Testis (tissue), 3 donors: ENCODE data around the gene CCDC121. TPM values are rescaled to one million over a fixed set of nuclear protein-coding genes. Genes with fewer than 3 reads are reported as not detected.

Experiments used
- DNase-seq: peaks from one replicate; pipeline ENCODE4 v3.0.0-alpha.2; 2019
- H3K27ac ChIP-seq, 2 donors: fragments of 200-600 bp; sonication (generic); one replicate each; pipeline ENCODE4 v1.5.1; 2019
- H3K27me3 ChIP-seq: fragments of 200-600 bp; sonication (generic); one replicate; pipeline ENCODE4 v1.5.1; 2019
- H3K36me3 ChIP-seq: fragments of 200-600 bp; sonication (generic); one replicate; pipeline ENCODE4 v1.5.1; 2017; ENCODE audit warnings: low read depth; ENCODE audit errors: missing control alignments
- H3K4me1 ChIP-seq: fragments of 200-600 bp; sonication (generic); one replicate; pipeline ENCODE4 v1.5.1; 2019
- H3K4me3 ChIP-seq, 2 donors: fragments of 200-600 bp; sonication (generic); one replicate each; pipeline ENCODE4 v1.5.1; 2017 to 2019
- H3K9me3 ChIP-seq: fragments of 200-600 bp; sonication (generic); one replicate; pipeline ENCODE4 v1.5.1; 2017
- CTCF ChIP-seq, 3 experiments: fragments of 450-650 bp in 2 of 3; fragments of 200-600 bp in 1 of 3; sonication (generic) in 1 of 3; IDR thresholded peaks; one replicate each; pipeline ENCODE4 v1.5.1; 2016 to 2019; ENCODE audit warnings: antibody characterized with exemption in 3 of 3, mild to moderate bottlenecking in 2 of 3, moderate library complexity in 1 of 3
- POLR2A ChIP-seq: fragments of 450-650 bp; IDR thresholded peaks from one replicate; pipeline ENCODE4 v1.6.1; 2017; ENCODE audit warnings: antibody characterized with exemption, mild to moderate bottlenecking, moderate library complexity
- WGBS, 2 donors: methylation state at CpG; one replicate each; pipeline ENCODE4 v1.1.5; 2018; 5-methylcytosine and 5-hydroxymethylcytosine counted together
- intact Hi-C: fragments of 100-400 bp; cut with DNase I; formaldehyde crosslinking; loops from one replicate; pipeline ENCODE4 v1.15.1; 2023; ENCODE audit warnings: low total_unique reads
- polyA plus RNA-seq: library from polyadenylated mRNA; stranded (reverse); fragments of 350-450 nt; fragmentation: Illumina TruSeq; extraction: RNeasy Lipid Tissue Mini Kit (QIAGEN cat#74804); gene quantifications from one replicate; pipeline ENCODE4 v1.2.3, GENCODE V29; 2014; ENCODE audit warnings: low read depth, low replicate concordance; ENCODE audit not compliant: insufficient read depth
- total RNA-seq, 2 donors: library from RNA; depleted of rRNA; stranded (reverse); fragments of >200 nt; gene quantifications; one replicate each; pipeline ENCODE4 v1.2.3, GENCODE V29; 2016

Gene CCDC121
- total and polyA plus RNA-seq, 3 donors from 2014 or later, result 10.2 to 40.5 (median 20.2) TPM

GRCh38 chr2:27655155-27655951 is 26.5 kb upstream of the CCDC121 start:
- no peaks in the 10 kb centered on the region for H3K36me3 ChIP-seq
- DNase-seq, result no peak
- no peaks in the 10 kb centered on the region for H3K27me3 ChIP-seq
- intact Hi-C loops, result no loop called here
- WGBS, 2 donors, result 85 to 86% methylated on average over 7 of the region's 7 CpGs
- H3K9me3 ChIP-seq, result no peaks in the 10 kb centered on the region
- no peak for TF ChIP-seq CTCF (IDR thresholded peaks at IDR 0.05)
- no peak for TF ChIP-seq POLR2A
- H3K4me1 ChIP-seq, result no peaks in the 10 kb centered on the region
- H3K4me3 ChIP-seq, result no peak overlapping the region
- no peak overlapping the region for H3K27ac ChIP-seq

- Histone ChIP-seq H3K4me1 (no peaks in the 10 kb centered on the region), H3K9me3 (no peaks in the 10 kb centered on the region), H3K27ac (no peak overlapping the region), H3K4me3 (no peak overlapping the region), H3K36me3 (no peaks in the 10 kb centered on the region), H3K27me3 (no peaks in the 10 kb centered on the region)
- 88 to 92% methylated on average over 2 of the region's 2 CpGs for WGBS, 2 donors
- DNase-seq, result no peak
- intact Hi-C loops, result no loop called here
- TF ChIP-seq CTCF (IDR thresholded peaks at IDR 0.05), result no peak
- no peak for TF ChIP-seq POLR2A
These were observed 24.6 kb upstream of the CCDC121 start for GRCh38 chr2:27653397-27653796.

- WGBS, 2 donors, result 82 to 88% methylated on average over 1 of the region's 1 CpG
- intact Hi-C loops, result no loop called here
- no peak for DNase-seq
- Histone ChIP-seq H3K9me3 (no peaks in the 10 kb centered on the region), H3K27ac (no peak overlapping the region), H3K36me3 (no peaks in the 10 kb centered on the region), H3K27me3 (no peaks in the 10 kb centered on the region), H3K4me1 (no peaks in the 10 kb centered on the region), H3K4me3 (no peak overlapping the region)
- no peak for TF ChIP-seq CTCF (IDR thresholded peaks at IDR 0.05)
- no peak for TF ChIP-seq POLR2A
These were observed 24.0 kb upstream of the CCDC121 start for GRCh38 chr2:27652790-27653189.

- no peak overlapping the region for H3K4me3 ChIP-seq
- H3K9me3 ChIP-seq, result no peaks in the 10 kb centered on the region
- TF ChIP-seq POLR2A (no peak), CTCF (IDR thresholded peaks at IDR 0.05) (no peak)
- no peaks in the 10 kb centered on the region for H3K4me1 ChIP-seq
- H3K27me3 ChIP-seq, result no peaks in the 10 kb centered on the region
- intact Hi-C loops, result no loop called here
- DNase-seq, result no peak
- no peak overlapping the region for H3K27ac ChIP-seq
- no peaks in the 10 kb centered on the region for H3K36me3 ChIP-seq
These were observed 23.5 kb upstream of the CCDC121 start for GRCh38 chr2:27652341-27652740.

GRCh38 chr2:27651056-27651455 is 22.2 kb upstream of the CCDC121 start:
- Histone ChIP-seq H3K9me3 (no peaks in the 10 kb centered on the region), H3K4me1 (no peaks in the 10 kb centered on the region), H3K27ac (no peak overlapping the region), H3K4me3 (no peak overlapping the region), H3K27me3 (no peaks in the 10 kb centered on the region), H3K36me3 (no peaks in the 10 kb centered on the region)
- TF ChIP-seq CTCF (IDR thresholded peaks at IDR 0.05) (no peak), POLR2A (no peak)
- WGBS, 2 donors, result 83 to 86% methylated on average over 4 of the region's 4 CpGs
- no peak for DNase-seq
- intact Hi-C loops, result no loop called here
